HTR-8/SVneo (cell line): ENCODE results near the gene SH3RF3.
A peak's percentile ranks its signal among the peaks of the same experiment; 100 is the strongest.

Source experiments
- DNase-seq: peaks from one replicate; pipeline ENCODE4 v3.0.0; 2011; ENCODE audit warnings: low spot score, mixed read lengths; ENCODE audit not compliant: insufficient read length
- FAIRE-seq: peaks from 2 replicates; lab custom pipeline; 2011; peaks lifted over from hg19 to GRCh38; lab: Jason Lieb, UNC

Gene SH3RF3

GRCh38 chr2:109434351-109434750 lies 305.3 kb downstream of the SH3RF3 start:
- FAIRE-seq (no peak), DNase-seq (no peak)

GRCh38 chr2:109435066-109435690 lies 306.2 kb downstream of the SH3RF3 start:
- DNase-seq (no peak), FAIRE-seq (no peak)

GRCh38 chr2:109435901-109436598 lies 307.0 kb downstream of the SH3RF3 start:
- no peak for DNase-seq
- no peak for FAIRE-seq

- FAIRE-seq = no peak
- no peak for DNase-seq
Observed at GRCh38 chr2:109436610-109437225, 307.7 kb downstream of the SH3RF3 start.

- FAIRE-seq = no peak
Observed at GRCh38 chr2:109437325-109438090, 308.5 kb downstream of the SH3RF3 start.

GRCh38 chr2:109438146-109438545 lies 309.1 kb downstream of the SH3RF3 start:
- no peak for DNase-seq
- no peak for FAIRE-seq

More at GRCh38 chr2:109437325-109438090, 308.5 kb downstream of the SH3RF3 start:
- DNase-seq = no peak

GRCh38 chr2:109438773-109439389 lies 309.9 kb downstream of the SH3RF3 start:
- FAIRE-seq (peak; percentile 66), DNase-seq (no peak)

GRCh38 chr2:109439390-109439786 lies 310.4 kb downstream of the SH3RF3 start:
- DNase-seq (no peak), FAIRE-seq (no peak)

- no peak for DNase-seq
Observed at GRCh38 chr2:109439986-109440385, 311.0 kb downstream of the SH3RF3 start.

GRCh38 chr2:109440499-109441156 lies 311.6 kb downstream of the SH3RF3 start:
- no peak for DNase-seq
- no peak for FAIRE-seq

More at GRCh38 chr2:109439986-109440385, 311.0 kb downstream of the SH3RF3 start:
- no peak for FAIRE-seq

- FAIRE-seq (no peak), DNase-seq (no peak)
Observed at GRCh38 chr2:109442715-109443319, 313.8 kb downstream of the SH3RF3 start.

- DNase-seq = no peak
- no peak for FAIRE-seq
Observed at GRCh38 chr2:109444916-109445315, 315.9 kb downstream of the SH3RF3 start.

- DNase-seq (no peak), FAIRE-seq (no peak)
Observed at GRCh38 chr2:109446278-109447131, 317.5 kb downstream of the SH3RF3 start.

- DNase-seq = peak; percentile 71
- FAIRE-seq = peak; percentile 28
Observed at GRCh38 chr2:109447251-109447661, 318.3 kb downstream of the SH3RF3 start.

GRCh38 chr2:109447776-109448175 lies 318.8 kb downstream of the SH3RF3 start:
- FAIRE-seq (no peak), DNase-seq (no peak)

GRCh38 chr2:109448207-109448606 lies 319.2 kb downstream of the SH3RF3 start:
- DNase-seq (no peak), FAIRE-seq (no peak)

- no peak for DNase-seq
- FAIRE-seq = peak; percentile 28
Observed at GRCh38 chr2:109448946-109449788, 320.2 kb downstream of the SH3RF3 start.
